ENCODE data around the gene TSPAN5.
"Not testable (repeated sequence)": the region's sequence is repeated elsewhere in the genome, so short reads cannot be mapped to it uniquely, and the experiment has no call there.

TSPAN5 gene

GRCh38 chr4:98658287-98659105, at the start of gene TSPAN5:
Gene TSPAN5 (minus strand): TSS chr4:98658611.
- peak; percentile 68 to 75 for DNase-seq (ENCODE audit: low read depth in 2 of 2)

- no peak for DNase-seq (ENCODE audit: low read depth in 2 of 2)
Observed at GRCh38 chr4:98706935-98707334, 48.5 kb upstream of the TSPAN5 start.

GRCh38 chr4:98706200-98706813, 47.9 kb upstream of the TSPAN5 start:
- no peak for DNase-seq (ENCODE audit: low read depth in 2 of 2)

GRCh38 chr4:98705586-98705985, 47.2 kb upstream of the TSPAN5 start:
- DNase-seq (ENCODE audit: low read depth in 2 of 2), result not testable (repeated sequence)

DNA sequence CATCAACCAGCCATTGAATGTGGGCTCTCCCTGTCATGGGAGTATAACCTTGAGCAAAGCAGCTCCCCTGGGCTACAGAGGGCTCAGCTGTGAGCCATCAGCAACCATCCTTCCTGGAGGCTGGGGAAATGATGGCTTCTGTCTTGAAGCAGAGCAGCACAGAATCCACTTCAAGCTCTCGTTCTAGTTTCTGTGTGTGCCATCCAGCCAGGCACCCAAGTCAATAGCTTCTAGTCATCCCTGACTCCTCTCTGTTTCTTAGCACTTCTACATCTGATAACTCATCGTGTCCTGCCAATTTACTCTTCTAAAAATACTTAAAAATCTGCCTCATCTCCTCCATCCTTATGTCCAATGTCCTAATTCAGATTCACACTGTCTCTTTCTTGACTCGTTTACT, 42.2 kb upstream of the TSPAN5 start:
- no peak for DNase-seq (ENCODE audit: low read depth in 2 of 2)

DNA sequence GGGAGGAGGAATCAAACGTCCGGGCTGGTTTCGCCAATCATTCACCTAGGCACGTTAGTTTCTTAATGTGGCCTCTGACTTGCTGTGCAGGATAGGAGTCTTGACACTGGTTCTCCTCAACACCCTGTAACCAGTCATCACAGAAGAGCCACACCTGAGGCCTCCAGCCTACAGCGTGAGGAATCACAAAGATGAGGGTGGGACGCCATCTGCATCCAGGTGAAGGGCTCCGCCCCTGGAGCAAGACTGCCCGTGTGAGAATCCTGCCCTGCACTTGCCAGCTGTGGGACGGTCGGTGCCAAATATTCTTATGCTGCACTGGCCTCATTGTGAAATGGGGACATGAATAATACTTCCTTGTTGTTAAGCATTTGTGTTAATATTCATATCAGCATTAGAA, 35.7 kb upstream of the TSPAN5 start:
- no peak for DNase-seq (ENCODE audit: low read depth in 2 of 2)

DNA sequence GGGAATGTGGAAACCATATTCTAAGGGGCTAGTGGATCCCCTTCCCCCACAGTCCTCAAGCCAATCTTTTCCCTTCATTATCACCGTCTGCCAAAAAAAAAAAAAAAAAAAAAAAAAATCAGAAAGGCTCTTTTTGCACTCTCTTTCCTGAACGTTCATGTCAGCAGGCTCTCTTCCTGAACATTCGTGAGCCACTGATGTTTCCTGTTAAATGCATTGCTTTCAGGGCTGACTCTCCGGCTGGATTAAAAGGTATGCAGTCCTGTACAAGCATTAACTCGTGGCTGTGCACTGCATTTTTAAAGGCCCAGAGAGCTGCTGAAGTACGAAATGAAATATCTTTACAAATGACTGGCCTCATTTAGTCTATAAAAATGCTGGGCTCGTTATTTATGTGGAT, 34.0 kb upstream of the TSPAN5 start:
- DNase-seq (ENCODE audit: low read depth in 2 of 2), result no peak

DNA sequence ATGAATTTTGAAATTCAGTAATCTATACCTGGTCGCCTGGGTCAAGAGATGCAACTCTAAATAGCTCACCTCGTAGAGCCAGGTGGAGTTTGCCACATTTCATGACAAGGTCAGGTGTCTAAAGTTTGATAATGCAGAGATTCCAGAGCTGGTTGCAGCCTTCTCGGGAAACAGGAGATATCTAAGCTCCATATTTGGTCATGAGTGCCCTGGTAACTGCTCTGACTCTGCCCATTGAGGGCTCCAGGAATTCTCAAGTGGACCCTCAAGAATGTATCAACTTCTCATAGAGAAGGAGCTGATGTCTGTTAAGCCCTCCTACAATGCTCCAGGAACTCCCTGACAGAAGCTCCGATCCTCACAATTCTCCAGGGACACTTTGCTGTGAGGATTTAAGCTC, 33.2 kb upstream of the TSPAN5 start:
- no peak for DNase-seq (ENCODE audit: low read depth in 2 of 2)

DNA sequence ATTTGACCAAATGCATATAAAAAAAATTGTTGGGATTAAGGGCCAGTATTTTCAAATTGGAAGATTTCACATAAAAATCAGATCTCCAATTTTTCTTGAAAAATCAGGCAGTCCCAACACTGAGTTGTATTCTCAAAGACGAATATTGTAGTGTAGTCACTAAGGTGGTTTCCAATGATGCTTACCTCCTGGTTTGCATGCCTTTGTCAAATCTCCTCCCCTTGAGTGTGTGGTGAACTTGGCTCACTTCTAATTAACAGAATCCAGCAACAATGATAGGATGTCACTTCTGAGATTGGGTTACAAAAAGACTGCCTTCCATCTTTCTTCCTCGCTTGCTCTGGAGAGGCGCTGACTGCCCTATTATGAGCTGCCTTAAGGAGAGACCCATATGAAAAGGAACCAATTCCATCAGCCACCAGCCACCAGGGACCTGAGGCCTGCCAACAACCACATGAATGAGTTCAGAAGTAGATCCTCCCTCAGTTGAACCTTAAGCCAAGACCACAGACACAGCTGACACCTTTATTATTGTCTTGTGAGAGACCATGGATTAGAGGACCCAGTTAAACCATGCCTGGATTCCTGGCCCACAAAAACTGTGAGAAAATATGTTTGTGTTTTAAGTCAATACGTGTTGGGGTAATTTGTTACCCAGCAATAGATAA, 31.2 kb upstream of the TSPAN5 start:
- no peak for DNase-seq (ENCODE audit: low read depth in 2 of 2)

GRCh38 chr4:98688411-98689290, 30.2 kb upstream of the TSPAN5 start:
- DNase-seq (ENCODE audit: low read depth in 2 of 2), result peak in 1 of 2 experiments; percentile 20

GRCh38 chr4:98687876-98688275, 29.5 kb upstream of the TSPAN5 start:
- no peak for DNase-seq (ENCODE audit: low read depth in 2 of 2)

DNA sequence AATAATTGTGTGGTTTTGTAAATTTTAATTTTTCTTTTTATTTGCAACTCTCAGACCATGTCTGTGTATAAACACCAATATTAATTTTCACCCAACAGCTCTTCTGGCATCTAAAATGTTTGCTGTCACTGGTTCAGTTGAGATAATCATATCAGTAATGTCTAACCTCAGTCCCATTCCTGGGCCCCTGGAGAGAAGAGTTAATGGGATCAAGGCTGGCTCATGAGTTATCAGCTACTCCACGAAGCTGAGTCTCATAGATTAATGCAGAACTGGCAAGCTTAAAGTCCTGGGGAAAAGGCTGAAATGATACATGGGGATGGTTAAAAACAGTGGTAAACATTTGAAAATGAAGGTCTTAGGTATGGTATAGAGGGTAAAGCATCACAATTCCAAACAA, 28.4 kb upstream of the TSPAN5 start:
- DNase-seq (ENCODE audit: low read depth in 2 of 2), result no peak

DNA sequence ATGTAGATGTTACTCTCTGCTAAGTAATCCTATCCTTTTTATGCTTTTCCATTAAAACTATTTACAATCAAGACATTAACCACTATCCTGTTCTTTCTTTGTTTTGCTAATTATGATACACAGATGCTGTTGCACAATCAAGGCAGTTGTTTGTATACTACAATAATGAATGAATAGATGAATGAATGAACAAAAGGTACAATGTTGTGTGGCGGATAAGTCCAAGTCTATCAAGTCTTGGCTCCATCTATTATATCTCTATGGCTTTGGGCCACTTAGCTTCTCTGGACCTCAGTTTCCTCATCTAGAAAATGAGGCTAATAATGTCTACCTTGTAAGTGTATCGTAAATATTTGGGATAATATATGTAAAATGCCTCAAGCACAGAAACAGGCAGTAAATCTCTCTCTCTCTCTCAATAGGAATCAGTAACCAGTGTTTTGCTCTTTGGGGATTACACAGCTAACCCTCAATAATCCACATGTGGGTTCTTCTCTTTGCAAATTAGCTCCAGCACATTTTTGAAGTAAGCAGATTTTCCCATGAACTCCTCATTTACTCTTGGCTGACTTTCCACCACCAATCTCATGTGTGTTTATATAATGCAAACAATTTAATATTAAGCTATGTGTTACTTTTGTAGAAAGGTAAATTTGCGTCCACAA, 27.8 kb upstream of the TSPAN5 start:
- DNase-seq (ENCODE audit: low read depth in 2 of 2), result no peak

GRCh38 chr4:98685225-98686042, 27.0 kb upstream of the TSPAN5 start:
- DNase-seq (ENCODE audit: low read depth in 2 of 2), result no peak

DNA sequence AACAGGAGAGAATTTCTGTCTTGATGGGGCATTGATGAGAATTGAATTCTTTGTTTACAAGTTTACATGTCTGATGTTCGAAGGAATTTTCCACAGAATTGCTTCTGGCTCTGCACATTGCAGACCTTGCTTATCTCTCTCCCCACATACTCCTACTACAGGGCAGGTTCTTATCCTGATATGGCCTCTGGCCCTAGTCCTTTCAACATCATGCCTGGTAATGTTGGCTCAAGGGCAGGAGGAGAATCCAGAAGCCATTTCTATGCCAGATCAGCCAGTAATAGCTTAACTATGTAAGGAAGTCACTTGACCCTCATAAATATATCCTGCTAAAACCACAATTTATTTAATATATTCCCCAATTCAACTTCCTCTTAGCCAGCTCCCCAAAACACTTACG, 24.3 kb upstream of the TSPAN5 start:
- no peak for DNase-seq (ENCODE audit: low read depth in 2 of 2)

DNA sequence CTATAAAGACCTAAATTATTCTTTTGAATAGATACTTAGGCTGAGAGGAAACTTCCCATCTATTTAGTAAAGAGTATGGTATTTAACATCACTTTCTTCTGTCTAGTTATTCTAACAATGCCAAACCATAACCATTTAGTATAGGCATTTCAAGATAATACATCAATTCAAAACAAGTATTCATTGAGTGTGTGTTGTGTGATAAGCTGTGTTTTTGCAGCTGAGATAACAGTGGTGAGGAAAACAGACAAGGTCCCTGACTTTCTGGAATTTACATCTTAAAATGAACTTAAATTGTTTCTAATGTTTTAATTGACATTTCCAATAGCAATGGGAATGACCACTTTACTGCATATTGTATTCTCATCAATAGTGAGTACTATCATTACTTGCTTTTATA, 22.4 kb upstream of the TSPAN5 start:
- no peak for DNase-seq (ENCODE audit: low read depth in 2 of 2)

DNA sequence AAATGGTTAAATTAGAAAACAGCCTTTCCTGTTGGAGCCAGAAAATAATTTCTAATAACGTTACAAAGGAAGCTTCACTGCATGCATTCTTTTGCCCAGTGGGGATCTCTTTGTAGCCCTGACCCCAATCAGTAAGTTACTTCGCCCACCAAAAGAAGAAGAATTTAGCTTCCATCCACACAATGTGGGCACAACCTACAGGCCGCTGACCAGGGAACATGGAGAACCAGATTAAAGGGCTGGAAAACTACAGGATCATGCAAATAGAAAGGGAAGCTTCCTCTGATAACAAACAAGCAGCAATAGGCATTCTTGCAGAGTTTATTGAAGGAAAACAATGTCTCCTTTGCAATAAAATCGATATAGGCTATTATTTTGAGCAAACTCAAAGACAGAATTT, 21.3 kb upstream of the TSPAN5 start:
- no peak for DNase-seq (ENCODE audit: low read depth in 2 of 2)

DNA sequence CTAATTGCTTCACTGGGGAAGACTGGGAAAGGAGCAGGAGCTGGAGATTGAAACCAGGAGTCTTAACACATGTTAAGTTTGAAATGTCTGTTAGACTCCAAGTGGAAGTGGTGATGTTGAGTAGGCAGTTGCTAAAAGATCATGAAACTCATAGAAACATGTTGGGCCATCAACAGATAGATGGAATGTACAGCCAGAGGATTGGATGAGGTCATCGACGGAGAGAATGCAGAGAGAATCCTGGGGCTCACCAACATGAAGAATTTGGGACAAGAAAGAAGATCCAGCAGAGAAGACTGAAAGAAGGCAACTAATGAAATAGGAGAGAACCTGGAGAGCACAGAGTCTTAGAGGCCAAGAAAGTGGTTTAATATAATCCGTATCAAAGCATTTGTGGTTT, 19.4 kb upstream of the TSPAN5 start:
- no peak for DNase-seq (ENCODE audit: low read depth in 2 of 2)

- DNase-seq (ENCODE audit: low read depth in 2 of 2), result no peak
Observed at GRCh38 chr4:98674404-98675173, 16.2 kb upstream of the TSPAN5 start.

DNA sequence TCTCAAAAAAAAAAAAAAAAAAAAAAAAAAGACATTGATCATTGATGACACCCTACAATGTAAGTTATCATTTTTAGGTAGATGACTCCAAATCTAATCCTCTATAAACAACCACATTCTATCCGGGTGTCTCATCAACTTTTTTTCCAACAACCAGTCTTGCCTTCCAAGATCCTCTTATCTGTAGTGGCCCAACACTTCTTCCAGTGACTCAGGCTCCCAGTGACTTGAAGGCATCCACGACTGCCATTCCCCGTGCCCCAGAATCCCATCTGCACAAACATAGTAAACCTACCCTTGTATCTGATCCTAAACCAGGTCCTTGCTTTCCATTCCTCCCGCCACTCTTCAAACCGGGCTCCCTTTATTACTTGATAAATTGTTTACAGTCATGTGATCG, 15.6 kb upstream of the TSPAN5 start:
- no peak for DNase-seq (ENCODE audit: low read depth in 2 of 2)
